ENCODE results near the gene EXOSC3.

Gene EXOSC3

GRCh38 chr9:37790096-37790495 is 5.2 kb upstream of the EXOSC3 start:
- ChIA-PET POLR2A (no interaction called here), CTCF (interaction anchor here (0.5 kb wide), 1 partner anchor 59 kb away, joined by 3 read pairs; no protein-coding TSS in a partner anchor)
- no peak for TF ChIP-seq SETDB1 (IDR thresholded peaks at IDR 0.05; ENCODE audit: insufficient read length, low read length)
- no peak for TF ChIP-seq SCRT1 (tag by site-specific recombination; IDR thresholded peaks at IDR 0.05; ENCODE audit: borderline replicate concordance)
- no peak for TF ChIP-seq ZNF48 (tag by site-specific recombination; IDR thresholded peaks at IDR 0.05)
- TF ChIP-seq ZFP37 (tag by site-specific recombination; IDR thresholded peaks at IDR 0.05), result no peak
- TF ChIP-seq ZNF350 (tag by site-specific recombination; IDR thresholded peaks at IDR 0.05), result no peak
- no peak for TF ChIP-seq ZSCAN23 (tag by site-specific recombination; IDR thresholded peaks at IDR 0.05)
- no peak for TF ChIP-seq ZNF837 (tag by site-specific recombination; IDR thresholded peaks at IDR 0.05)
- TF ChIP-seq AEBP2 (tag by site-specific recombination; IDR thresholded peaks at IDR 0.05; ENCODE audit: borderline replicate concordance), result no peak
- TF ChIP-seq, protein P1, sequence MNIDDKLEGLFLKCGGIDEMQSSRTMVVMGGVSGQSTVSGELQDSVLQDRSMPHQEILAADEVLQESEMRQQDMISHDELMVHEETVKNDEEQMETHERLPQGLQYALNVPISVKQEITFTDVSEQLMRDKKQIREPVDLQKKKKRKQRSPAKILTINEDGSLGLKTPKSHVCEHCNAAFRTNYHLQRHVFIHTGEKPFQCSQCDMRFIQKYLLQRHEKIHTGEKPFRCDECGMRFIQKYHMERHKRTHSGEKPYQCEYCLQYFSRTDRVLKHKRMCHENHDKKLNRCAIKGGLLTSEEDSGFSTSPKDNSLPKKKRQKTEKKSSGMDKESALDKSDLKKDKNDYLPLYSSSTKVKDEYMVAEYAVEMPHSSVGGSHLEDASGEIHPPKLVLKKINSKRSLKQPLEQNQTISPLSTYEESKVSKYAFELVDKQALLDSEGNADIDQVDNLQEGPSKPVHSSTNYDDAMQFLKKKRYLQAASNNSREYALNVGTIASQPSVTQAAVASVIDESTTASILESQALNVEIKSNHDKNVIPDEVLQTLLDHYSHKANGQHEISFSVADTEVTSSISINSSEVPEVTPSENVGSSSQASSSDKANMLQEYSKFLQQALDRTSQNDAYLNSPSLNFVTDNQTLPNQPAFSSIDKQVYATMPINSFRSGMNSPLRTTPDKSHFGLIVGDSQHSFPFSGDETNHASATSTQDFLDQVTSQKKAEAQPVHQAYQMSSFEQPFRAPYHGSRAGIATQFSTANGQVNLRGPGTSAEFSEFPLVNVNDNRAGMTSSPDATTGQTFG (tag by site-specific recombination; IDR thresholded peaks at IDR 0.05; ENCODE audit: borderline replicate concordance), result no peak
- TF ChIP-seq ZNF658 (tag by site-specific recombination; IDR thresholded peaks at IDR 0.05), result no peak
- no peak for TF ChIP-seq ZNF280C (tag by site-specific recombination; IDR thresholded peaks at IDR 0.05)
- TF ChIP-seq, protein P2, sequence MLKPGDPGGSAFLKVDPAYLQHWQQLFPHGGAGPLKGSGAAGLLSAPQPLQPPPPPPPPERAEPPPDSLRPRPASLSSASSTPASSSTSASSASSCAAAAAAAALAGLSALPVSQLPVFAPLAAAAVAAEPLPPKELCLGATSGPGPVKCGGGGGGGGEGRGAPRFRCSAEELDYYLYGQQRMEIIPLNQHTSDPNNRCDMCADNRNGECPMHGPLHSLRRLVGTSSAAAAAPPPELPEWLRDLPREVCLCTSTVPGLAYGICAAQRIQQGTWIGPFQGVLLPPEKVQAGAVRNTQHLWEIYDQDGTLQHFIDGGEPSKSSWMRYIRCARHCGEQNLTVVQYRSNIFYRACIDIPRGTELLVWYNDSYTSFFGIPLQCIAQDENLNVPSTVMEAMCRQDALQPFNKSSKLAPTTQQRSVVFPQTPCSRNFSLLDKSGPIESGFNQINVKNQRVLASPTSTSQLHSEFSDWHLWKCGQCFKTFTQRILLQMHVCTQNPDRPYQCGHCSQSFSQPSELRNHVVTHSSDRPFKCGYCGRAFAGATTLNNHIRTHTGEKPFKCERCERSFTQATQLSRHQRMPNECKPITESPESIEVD (tag by site-specific recombination; IDR thresholded peaks at IDR 0.05), result no peak
- no peak for TF ChIP-seq PRDM1 (tag by site-specific recombination; IDR thresholded peaks at IDR 0.05)
- no peak for TF ChIP-seq ZNF596 (tag by site-specific recombination; IDR thresholded peaks at IDR 0.05)
- TF ChIP-seq ZNF202 (tag by site-specific recombination; IDR thresholded peaks at IDR 0.05; ENCODE audit: borderline replicate concordance), result no peak
- no peak for TF ChIP-seq ZNF610 (tag by site-specific recombination; IDR thresholded peaks at IDR 0.05; ENCODE audit: borderline replicate concordance)
- no peak for TF ChIP-seq ZNF274 (IDR thresholded peaks at IDR 0.05; ENCODE audit: low read length)
- no peak for TF ChIP-seq ZNF274 (tag by site-specific recombination; IDR thresholded peaks at IDR 0.05; ENCODE audit: borderline replicate concordance)
- TF ChIP-seq ZNF692 (tag by site-specific recombination; IDR thresholded peaks at IDR 0.05), result no peak
- no peak for TF ChIP-seq ZNF239 (tag by site-specific recombination; IDR thresholded peaks at IDR 0.05)
- Histone ChIP-seq H3K36me3 (ENCODE audit: control insufficient read depth in 2 of 2, insufficient read depth in 1 of 2, low read length in 2 of 2) (no peaks in the 10 kb centered on the region), H3K9me3 (ENCODE audit: control insufficient read depth, insufficient read depth, low read depth, low read length) (no peaks in the 10 kb centered on the region), H3K27ac (ENCODE audit: extremely low read depth, low read depth, low read length) (no peak overlapping the region), H3K4me3 (ENCODE audit: low read depth, low read length) (no peak overlapping the region), H3K4me1 (ENCODE audit: control insufficient read depth, insufficient read depth, low read length) (no peaks in the 10 kb centered on the region)

Measured in HEK293 (cell line).